Tibial artery (tissue), 4 donors: Measurements from ENCODE around the gene ICE2.

ENCODE experiments used
- DNase-seq, 2 donors: peaks; one replicate each; pipeline ENCODE4 v3.0.0-alpha.2; 2019
- H3K27ac ChIP-seq, 2 donors: fragments of 200-600 bp; sonication (generic) in 1 of 2; 1 replicate in 1 of 2; 2 replicates in 1 of 2; pipeline ENCODE4 v1.5.1; 2018 to 2019; ENCODE audit warnings: mild to moderate bottlenecking in 1 of 2
- H3K27me3 ChIP-seq, 2 donors: fragments of 200-600 bp; sonication (generic) in 1 of 2; one replicate each; pipeline versions ENCODE4 v1.5.1 to v1.6.0; 2016 to 2019
- H3K36me3 ChIP-seq, 3 donors: fragments of 200-600 bp; sonication (generic) in 2 of 3; one replicate each; pipeline ENCODE4 v1.5.1; 2016 to 2019; ENCODE audit warnings: mild to moderate bottlenecking in 2 of 3
- H3K4me1 ChIP-seq, 4 donors: fragments of 200-600 bp; sonication (generic) in 2 of 4; 1 replicate in 3 of 4; 2 replicates in 1 of 4; pipeline ENCODE4 v1.5.1; 2016 to 2019
- H3K4me3 ChIP-seq, 2 donors: fragments of 200-600 bp; sonication (generic) in 1 of 2; 1 replicate in 1 of 2; 2 replicates in 1 of 2; pipeline ENCODE4 v1.5.1; 2018 to 2019; ENCODE audit warnings: mild to moderate bottlenecking in 2 of 2
- H3K9me3 ChIP-seq, 3 donors: fragments of 200-600 bp; sonication (generic) in 1 of 3; one replicate each; pipeline ENCODE4 v1.5.1; 2016 to 2019
- CTCF ChIP-seq, 2 experiments: fragments of 200-600 bp in 1 of 2; fragments of 450-650 bp in 1 of 2; IDR thresholded peaks; one replicate each; pipeline ENCODE4 v1.5.1; 2017 to 2019; ENCODE audit warnings: antibody characterized with exemption in 2 of 2, mild to moderate bottlenecking in 1 of 2, moderate library complexity in 1 of 2
- intact Hi-C: fragments of 100-400 bp; cut with DNase I; formaldehyde crosslinking; loops from one replicate; pipeline ENCODE4 v1.15.0; 2023; ENCODE audit warnings: low total_unique reads

The ICE2 gene

DNA sequence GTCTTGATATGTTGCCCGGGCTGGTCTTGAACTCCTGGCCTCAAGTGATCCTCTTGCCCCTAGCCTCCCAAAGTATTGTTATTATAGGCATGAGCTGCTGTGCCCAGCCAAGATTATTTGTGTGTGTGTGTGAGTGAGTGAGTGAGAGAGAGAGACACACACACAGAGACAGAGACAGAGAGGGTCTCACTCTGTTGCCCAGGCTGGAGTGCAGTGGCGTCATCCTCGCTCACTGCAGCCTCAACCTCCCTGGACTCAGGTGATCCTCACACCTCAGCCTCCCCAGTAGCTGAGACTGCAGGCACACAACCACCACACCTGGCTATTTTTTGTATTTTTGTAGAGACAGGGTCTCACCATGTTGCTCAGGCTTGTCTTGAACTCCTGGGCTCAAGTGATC, 5.8 kb downstream of the ICE2 start:
- Histone ChIP-seq H3K27me3 (no peaks in the 10 kb centered on the region), H3K4me1 (peaks cover 0 to 24% (median 16%) of the 10 kb centered on the region in 4 donors), H3K9me3 (no peaks in the 10 kb centered on the region), H3K36me3 (peaks cover 11 to 32% (median 16%) of the 10 kb centered on the region in 3 donors), H3K27ac (no peak overlapping the region), H3K4me3 (no peak overlapping the region)
- no peak for TF ChIP-seq CTCF (IDR thresholded peaks at IDR 0.05)
- DNase-seq, result no peak
- intact Hi-C loops, result no loop called here

- TF ChIP-seq CTCF (IDR thresholded peaks at IDR 0.05), result no peak
- H3K4me1 ChIP-seq, result peaks cover 0 to 6% (median 1%) of the 10 kb centered on the region in 4 donors
- DNase-seq, result no peak
- H3K36me3 ChIP-seq, result peaks cover 18 to 50% (median 33%) of the 10 kb centered on the region in 3 donors
- H3K27ac ChIP-seq, result no peak overlapping the region
- intact Hi-C loops, result no loop called here
- H3K9me3 ChIP-seq, result no peaks in the 10 kb centered on the region
- H3K27me3 ChIP-seq, result no peaks in the 10 kb centered on the region
- no peak overlapping the region for H3K4me3 ChIP-seq
These were observed 7.6 kb downstream of the ICE2 start for GRCh38 chr15:60471314-60471713.

DNA sequence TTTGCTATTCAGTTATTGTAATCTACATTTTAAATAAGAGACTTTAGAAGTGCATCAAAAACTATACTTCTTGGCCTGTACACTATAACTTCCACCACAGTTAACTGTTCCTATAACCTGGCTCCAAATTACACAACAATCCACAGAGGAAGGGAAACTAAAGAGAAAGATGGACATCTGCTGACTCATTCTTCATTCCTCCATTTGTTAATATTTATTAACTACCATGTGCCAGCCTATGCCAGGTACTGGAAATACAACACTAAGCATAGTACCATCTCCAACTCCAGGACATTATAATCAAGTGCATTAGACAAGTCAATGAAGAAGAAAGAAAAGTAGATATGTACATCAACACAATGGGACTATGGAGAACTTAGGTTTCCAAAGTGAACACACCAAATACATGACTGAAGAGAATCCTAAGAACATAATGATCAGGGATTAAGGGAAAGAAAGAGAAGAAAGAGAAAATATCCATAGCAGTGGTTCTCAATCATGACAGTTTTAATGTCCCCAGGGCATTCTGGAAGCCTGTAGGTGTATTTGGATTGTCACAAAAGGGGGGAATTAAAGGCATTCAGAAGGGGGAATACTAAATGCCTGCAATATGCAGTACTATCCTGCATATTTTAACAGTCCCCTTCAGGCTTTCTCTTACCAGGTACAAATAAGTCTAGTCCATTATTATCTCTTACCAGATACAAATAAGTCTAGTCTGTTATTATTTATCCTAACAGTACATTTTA, 8.9 kb downstream of the ICE2 start:
- no peak overlapping the region for H3K27ac ChIP-seq
- peaks cover 18 to 57% (median 39%) of the 10 kb centered on the region in 3 donors for H3K36me3 ChIP-seq
- DNase-seq, result no peak
- no peaks in the 10 kb centered on the region for H3K27me3 ChIP-seq
- peaks cover 0 to 4% (median 0%) of the 10 kb centered on the region in 4 donors for H3K4me1 ChIP-seq
- H3K9me3 ChIP-seq, result no peaks in the 10 kb centered on the region
- TF ChIP-seq CTCF (IDR thresholded peaks at IDR 0.05), result no peak
- intact Hi-C loops, result no loop called here
- H3K4me3 ChIP-seq, result no peak overlapping the region

- Histone ChIP-seq H3K4me3 (no peak overlapping the region), H3K9me3 (no peaks in the 10 kb centered on the region), H3K4me1 (peaks cover 0 to 10% (median 0%) of the 10 kb centered on the region in 4 donors), H3K27me3 (no peaks in the 10 kb centered on the region), H3K36me3 (peaks cover 11 to 49% (median 38%) of the 10 kb centered on the region in 3 donors), H3K27ac (peak overlapping the region in 1 of 2 donors; percentile 2)
- no peak for TF ChIP-seq CTCF (IDR thresholded peaks at IDR 0.05)
- no peak for DNase-seq
- intact Hi-C loops, result no loop called here
These were observed 13.9 kb downstream of the ICE2 start for GRCh38 chr15:60464836-60465630.

- no peak for TF ChIP-seq CTCF (IDR thresholded peaks at IDR 0.05)
- no peak overlapping the region for H3K4me3 ChIP-seq
- H3K27ac ChIP-seq, result no peak overlapping the region
- H3K9me3 ChIP-seq, result no peaks in the 10 kb centered on the region
- no peaks in the 10 kb centered on the region for H3K27me3 ChIP-seq
- intact Hi-C loops, result no loop called here
- peaks cover 0 to 10% (median 0%) of the 10 kb centered on the region in 4 donors for H3K4me1 ChIP-seq
- DNase-seq, result no peak
- H3K36me3 ChIP-seq, result peaks cover 0 to 37% (median 19%) of the 10 kb centered on the region in 3 donors
These were observed 16.9 kb downstream of the ICE2 start for GRCh38 chr15:60462027-60462426.
